ENCODE results near the gene SIGLEC14. TPM values are rescaled to one million over a fixed set of nuclear protein-coding genes. Genes with fewer than 3 reads are reported as not detected.

SIGLEC14 gene
- total RNA-seq, 4 donors from 2014 or later, result 0.83 to 2.2 (median 0.98) TPM; not detected in 1

GRCh38 chr19:51593969-51594773, 52.5 kb downstream of the SIGLEC14 start:
- DNase-seq, result peak; percentile 97
- Histone ChIP-seq H3K9me3 (no peaks in the 10 kb centered on the region), H3K27me3 (peaks cover 5 to 9% (median 8%) of the 10 kb centered on the region in 3 donors), H3K4me3 (peak overlapping the region; percentile 66 to 80 (median 73)), H3K27ac (peak overlapping the region; percentile 32 to 71 (median 52)), H3K36me3 (no peaks in the 10 kb centered on the region), H3K4me1 (peaks cover 8 to 14% of the 10 kb centered on the region in 2 donors)
- peak; percentile 99 to 100 for ATAC-seq
- no peak for TF ChIP-seq POLR2A (IDR thresholded peaks at IDR 0.05)
- TF ChIP-seq CTCF (IDR thresholded peaks at IDR 0.05 in 4 of 5, conservative IDR thresholded peaks at IDR 0.05 in 1 of 5), result no peak
- intact Hi-C loops (cut with DNase I; ENCODE audit: low total_unique reads) (loop anchor here (1.0 to 10.0 kb wide), 5 partner anchors 23 to 486 kb away; partner anchors contain the start of genes CTU1, ZNF175 and ZNF615), in situ Hi-C loops (cut with MboI; ENCODE audit: low sequenced_read_pairs in 4 of 4) (loop anchor here in 1 of 4 donors (25.0 kb wide), 1 partner anchor 482 kb away; the partner anchor contains the start of genes CTU1 and SIGLEC9)

- in situ Hi-C loops (cut with MboI; ENCODE audit: low sequenced_read_pairs in 4 of 4) (loop anchor here in 1 of 4 donors (25.0 kb wide), 1 partner anchor 481 kb away; the partner anchor contains the start of genes CTU1 and SIGLEC9), intact Hi-C loops (cut with DNase I; ENCODE audit: low total_unique reads) (loop anchor here (10.0 kb wide), 1 partner anchor 411 kb away; the partner anchor contains the start of gene ZNF615)
- H3K27ac ChIP-seq, result no peak overlapping the region
- no peak for ATAC-seq
- peaks cover 0 to 6% (median 0%) of the 10 kb centered on the region in 3 donors for H3K9me3 ChIP-seq
- TF ChIP-seq CTCF (IDR thresholded peaks at IDR 0.05 in 4 of 5, conservative IDR thresholded peaks at IDR 0.05 in 1 of 5), result no peak
- H3K4me1 ChIP-seq, result peaks cover 8 to 14% of the 10 kb centered on the region in 2 donors
- peak overlapping the region; percentile 66 to 80 (median 73) for H3K4me3 ChIP-seq
- DNase-seq, result no peak
- peaks cover 0 to 3% (median under 1%) of the 10 kb centered on the region in 3 donors for H3K27me3 ChIP-seq
- peaks cover 0 to 8% of the 10 kb centered on the region in 2 donors for H3K36me3 ChIP-seq
These were observed 53.3 kb downstream of the SIGLEC14 start for GRCh38 chr19:51593138-51593890.

MicroRNAs within 50 kb of the gene (microRNA counts, 767-probe panel; counts per million panel counts)
- microRNA hsa-let-7e-5p, result 8,381 to 8,782 counts per million in 2 donors
- microRNA hsa-miR-125a-3p, result 356 to 448 counts per million in 2 donors
- 9,292 to 9,429 counts per million in 2 donors for microRNA hsa-miR-125a-5p
- 448 to 5,154 counts per million in 2 donors for microRNA hsa-miR-99b-5p

Small RNA genes lying within 50 kb of the gene (microRNA-seq; reads per million reads assigned to microRNA genes)
- gene MIR125A (ENCODE audit: borderline replicate concordance in 2 of 2) (3,937 to 4,482 reads per million in 2 donors), gene MIR99B (ENCODE audit: borderline replicate concordance in 2 of 2) (1,456 to 1,598 reads per million in 2 donors), gene MIRLET7E (ENCODE audit: borderline replicate concordance in 2 of 2) (3,290 to 3,447 reads per million in 2 donors)

Other genes starting within 250 kb of the SIGLEC14 start
- 1 to 10 TPM in 1 of 4 donors, under 1 TPM in 2, not detected in 1; 0.87 to 1.3 (median 0.98) TPM for gene SIGLEC10, start 229.2 kb downstream of the SIGLEC14 start, total RNA-seq
- under 1 TPM in 1 of 4 donors, not detected in 3; 0.13 TPM for gene SIGLEC8, start 188.4 kb downstream of the SIGLEC14 start, total RNA-seq
- not detected for gene CEACAM18, start 168.3 kb downstream of the SIGLEC14 start, total RNA-seq
- gene SIGLEC12, start 145.0 kb downstream of the SIGLEC14 start, total RNA-seq, result not detected
- gene SIGLEC6, start 115.2 kb downstream of the SIGLEC14 start, total RNA-seq, result under 1 TPM in 2 of 4 donors, not detected in 2; 0.18 to 0.46 TPM
- gene ZNF175, start 75.5 kb downstream of the SIGLEC14 start, total RNA-seq, result 1 to 10 TPM; 2.1 to 5.0 (median 2.6) TPM
- 1 to 10 TPM in 1 of 4 donors, under 1 TPM in 1, not detected in 2; 0.18 to 1.0 TPM for gene SIGLEC5, start 16.4 kb downstream of the SIGLEC14 start, total RNA-seq
- gene SPACA6, start 46.5 kb upstream of the SIGLEC14 start, total RNA-seq, result under 1 TPM in 3 of 4 donors, not detected in 1; 0.64 to 0.94 (median 0.71) TPM
- under 1 TPM in 1 of 4 donors, not detected in 3; 0.18 TPM for gene HAS1, start 77.2 kb upstream of the SIGLEC14 start, total RNA-seq
- gene FPR1, start 105.1 kb upstream of the SIGLEC14 start, total RNA-seq, result 1 to 10 TPM in 3 of 4 donors, not detected in 1; 3.0 to 6.1 (median 6.0) TPM
- gene FPR2, start 114.4 kb upstream of the SIGLEC14 start, total RNA-seq, result under 1 TPM in 2 of 4 donors, not detected in 2; 0.26 to 1.00 TPM
- gene FPR3, start 148.3 kb upstream of the SIGLEC14 start, total RNA-seq, result 1 to 10 TPM in 3 of 4 donors, under 1 TPM in 1; 0.66 to 2.2 (median 1.4) TPM
- 1 to 10 TPM; 2.0 to 8.4 (median 4.5) TPM for gene ZNF577, start 241.1 kb upstream of the SIGLEC14 start, total RNA-seq